ENCODE data around the gene APBA2.
"Not testable (repeated sequence)": the region's sequence is repeated elsewhere in the genome, so short reads cannot be mapped to it uniquely, and the experiment has no call there.

APBA2 gene

DNA sequence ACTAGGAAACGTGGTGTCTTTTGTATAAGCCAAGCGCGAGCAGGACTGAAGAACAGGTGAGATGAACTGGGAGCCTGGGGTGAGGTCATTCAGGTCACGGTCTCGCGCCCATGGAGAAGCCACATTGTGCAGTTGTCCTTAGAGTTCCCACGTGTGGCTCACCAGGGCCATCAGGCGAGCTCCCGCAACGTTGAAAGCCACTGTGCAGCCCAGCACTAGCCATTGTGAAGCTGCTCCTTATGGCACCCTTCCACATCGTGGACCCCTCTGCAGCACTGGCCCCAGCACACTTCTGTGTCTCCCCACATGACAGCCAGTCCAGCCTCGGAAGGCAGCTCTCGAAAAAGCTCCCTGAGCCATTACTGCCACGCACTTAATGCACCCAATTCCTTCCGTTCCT lies 7.6 kb upstream of the APBA2 start:
- no peak for DNase-seq (ENCODE audit: low read depth in 2 of 2)

- no peak for DNase-seq (ENCODE audit: low read depth in 2 of 2)
These were observed 6.2 kb upstream of the APBA2 start for GRCh38 chr15:28879551-28879950.

DNA sequence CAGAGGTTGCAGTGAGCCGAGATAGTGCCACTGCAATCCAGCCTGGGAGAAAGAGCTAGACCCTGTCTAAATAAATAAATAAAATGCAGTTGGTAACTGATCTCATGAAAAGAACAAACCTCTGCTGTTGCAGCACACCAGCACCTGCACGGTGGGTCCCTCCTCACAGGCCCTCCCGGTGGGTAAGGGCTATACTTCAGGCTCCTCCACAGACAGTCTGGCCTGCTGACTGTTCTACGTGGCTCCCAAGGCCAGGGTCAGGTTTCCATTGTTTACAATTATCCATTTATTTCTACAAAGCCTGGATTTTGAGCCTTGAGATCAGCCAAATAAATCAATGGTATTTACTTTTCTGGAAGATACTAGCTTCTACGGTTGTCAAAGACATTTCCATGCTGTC lies 5.1 kb upstream of the APBA2 start:
- DNase-seq (ENCODE audit: low read depth in 2 of 2) = no peak

GRCh38 chr15:28881170-28881569 lies 4.6 kb upstream of the APBA2 start:
- no peak for DNase-seq (ENCODE audit: low read depth in 2 of 2)

GRCh38 chr15:28881600-28881999 lies 4.2 kb upstream of the APBA2 start:
- no peak for DNase-seq (ENCODE audit: low read depth in 2 of 2)

GRCh38 chr15:28884151-28884940 lies 1.4 kb upstream of the APBA2 start:
- DNase-seq (ENCODE audit: low read depth in 2 of 2) = no peak

DNA sequence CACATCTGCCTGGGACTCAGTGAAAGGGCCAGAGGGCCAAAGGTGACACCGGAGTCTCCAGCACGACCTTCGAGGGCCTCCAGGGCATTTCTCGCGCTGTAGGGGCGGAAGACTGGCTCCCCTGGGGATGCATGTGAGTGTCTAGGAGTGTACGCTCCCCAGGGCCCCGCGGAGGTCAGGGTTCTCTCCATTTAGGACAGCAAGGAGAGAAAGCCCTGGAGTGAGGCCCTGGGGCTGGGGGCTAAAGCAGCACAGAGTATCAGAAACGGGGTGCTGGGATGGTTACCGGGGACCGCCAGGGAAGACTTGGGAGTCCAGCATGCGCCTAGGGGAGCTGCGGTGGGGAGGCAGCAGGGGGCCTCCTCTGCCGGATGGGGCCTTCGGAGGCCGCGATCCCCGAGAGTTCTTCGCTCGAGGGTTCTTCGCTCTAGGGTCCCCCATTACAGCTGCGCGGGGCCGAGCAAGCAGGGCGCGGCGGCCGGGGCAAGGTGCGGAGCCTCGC lies 595 bp upstream of the APBA2 start:
- DNase-seq (ENCODE audit: low read depth in 2 of 2) = no peak

DNA sequence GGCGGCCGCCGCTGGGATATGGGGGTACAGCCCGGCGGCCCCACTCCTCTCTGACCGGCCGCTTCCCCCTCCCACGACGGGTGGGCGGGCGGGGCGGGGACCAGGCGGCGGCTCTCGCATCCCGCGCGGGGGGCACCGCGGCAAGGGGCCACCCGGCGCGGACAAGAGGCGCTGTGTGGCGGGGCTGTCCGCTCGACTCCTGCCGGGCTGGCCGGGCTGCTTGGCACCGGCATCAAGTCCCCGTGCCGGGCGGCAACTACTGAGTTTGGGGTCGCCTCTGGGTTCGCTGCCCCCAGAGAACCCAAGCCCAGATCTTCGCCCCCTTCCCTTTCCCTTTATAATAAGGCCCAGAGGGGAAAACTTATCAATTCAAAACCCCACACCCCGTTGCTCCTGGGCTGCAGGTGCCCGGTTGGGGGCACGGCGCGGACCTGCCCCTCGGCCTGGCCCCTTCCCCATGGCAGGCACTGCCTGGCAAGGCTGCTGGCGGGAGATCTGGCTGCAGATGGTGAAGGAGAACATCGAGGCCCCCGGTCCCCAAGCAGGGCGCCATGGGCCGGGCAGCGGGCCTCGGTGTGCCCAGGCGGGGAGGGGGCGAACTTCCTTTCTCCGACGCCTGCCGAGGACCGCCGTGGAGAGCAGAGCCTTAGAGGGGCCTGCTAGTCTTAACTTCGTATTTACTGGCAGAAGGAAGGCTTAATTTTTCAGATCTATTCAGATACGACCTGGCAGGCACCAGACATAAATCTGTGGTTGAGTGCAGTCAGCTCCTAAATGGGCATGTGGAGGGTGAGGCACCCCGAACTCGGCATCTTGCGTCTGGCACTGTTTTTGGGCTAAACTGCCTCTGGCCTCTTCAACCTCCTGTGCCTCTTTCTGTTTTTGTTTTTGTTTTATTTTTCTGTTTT lies 911 bp downstream of the APBA2 start:
- no peak for DNase-seq (ENCODE audit: low read depth in 2 of 2)

- DNase-seq (ENCODE audit: low read depth in 2 of 2) = no peak
These were observed 1.8 kb downstream of the APBA2 start for GRCh38 chr15:28887339-28888174.

- no peak for DNase-seq (ENCODE audit: low read depth in 2 of 2)
These were observed 2.6 kb downstream of the APBA2 start for GRCh38 chr15:28888302-28888894.

DNA sequence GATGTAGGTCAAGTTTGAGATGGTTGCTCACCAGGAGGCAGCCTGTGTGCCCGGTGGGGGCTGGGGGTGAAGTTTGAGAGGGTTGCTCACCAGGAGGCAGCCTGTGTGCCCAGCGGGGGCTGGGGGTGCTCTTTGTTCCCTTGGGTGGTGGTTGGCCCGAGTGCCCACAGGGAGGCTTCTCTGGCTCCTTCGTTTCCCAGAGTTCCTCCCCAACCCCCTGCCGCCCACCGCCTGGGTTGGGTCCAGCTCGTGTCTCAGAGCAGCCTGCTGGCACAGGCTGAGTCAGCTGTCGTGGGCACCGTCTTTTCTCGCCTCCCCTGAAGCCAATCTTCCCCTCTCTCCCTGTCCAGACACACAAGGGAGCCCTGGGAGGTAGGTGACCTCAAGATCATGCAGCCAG lies 3.1 kb downstream of the APBA2 start:
- no peak for DNase-seq (ENCODE audit: low read depth in 2 of 2)

GRCh38 chr15:28889346-28889745 lies 3.6 kb downstream of the APBA2 start:
- no peak for DNase-seq (ENCODE audit: low read depth in 2 of 2)

- not testable (repeated sequence) for DNase-seq (ENCODE audit: low read depth in 2 of 2)
These were observed 4.1 kb downstream of the APBA2 start for GRCh38 chr15:28889871-28890270.

- not testable (repeated sequence) for DNase-seq (ENCODE audit: low read depth in 2 of 2)
These were observed 4.5 kb downstream of the APBA2 start for GRCh38 chr15:28890291-28890690.

- DNase-seq (ENCODE audit: low read depth in 2 of 2) = no peak
These were observed 5.1 kb downstream of the APBA2 start for GRCh38 chr15:28890711-28891495.

DNA sequence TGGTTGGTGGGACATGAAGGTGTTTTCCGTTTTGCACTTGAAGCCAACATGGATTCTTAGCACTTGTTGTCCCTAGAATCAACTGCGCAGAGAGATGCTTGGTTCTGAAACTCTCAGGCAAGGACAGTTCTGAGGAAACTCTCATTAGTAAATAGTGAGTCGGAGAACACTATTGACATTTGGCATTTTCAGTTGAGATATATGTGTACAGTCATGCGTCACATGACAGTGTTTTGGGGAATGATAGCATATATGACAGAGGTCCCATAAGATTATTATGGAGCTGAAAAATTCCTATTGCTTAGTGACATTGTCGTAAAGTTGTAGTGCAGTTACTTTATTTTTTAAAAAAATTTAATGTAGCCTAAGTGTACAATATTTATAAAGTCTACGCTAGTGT lies 5.8 kb downstream of the APBA2 start:
- DNase-seq (ENCODE audit: low read depth in 2 of 2) = no peak

GRCh38 chr15:28892789-28893610 lies 7.2 kb downstream of the APBA2 start:
- DNase-seq (ENCODE audit: low read depth in 2 of 2) = no peak

DNA sequence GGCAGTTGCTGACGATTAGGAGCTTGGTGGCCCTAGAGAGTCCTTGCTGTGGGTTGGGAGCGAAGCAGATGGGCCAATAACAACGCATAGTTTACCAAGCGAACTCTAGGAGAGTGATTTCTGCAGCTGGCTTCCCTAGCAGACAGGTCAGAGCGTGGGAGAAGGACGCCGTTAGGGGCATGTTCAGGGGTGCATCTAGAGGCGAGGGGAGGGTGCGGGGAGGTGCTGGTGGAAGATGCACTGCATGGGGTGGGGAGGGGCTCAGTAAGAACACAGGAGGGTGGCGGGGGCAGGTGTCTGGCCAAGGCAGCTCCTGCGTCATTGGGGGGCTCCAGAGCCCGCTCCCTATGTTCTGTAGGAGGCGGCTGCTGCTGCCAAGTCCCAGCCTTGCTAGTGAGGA lies 8.9 kb downstream of the APBA2 start:
- no peak for DNase-seq (ENCODE audit: low read depth in 2 of 2)

GRCh38 chr15:28895146-28895545 lies 9.4 kb downstream of the APBA2 start:
- DNase-seq (ENCODE audit: low read depth in 2 of 2) = no peak

DNA sequence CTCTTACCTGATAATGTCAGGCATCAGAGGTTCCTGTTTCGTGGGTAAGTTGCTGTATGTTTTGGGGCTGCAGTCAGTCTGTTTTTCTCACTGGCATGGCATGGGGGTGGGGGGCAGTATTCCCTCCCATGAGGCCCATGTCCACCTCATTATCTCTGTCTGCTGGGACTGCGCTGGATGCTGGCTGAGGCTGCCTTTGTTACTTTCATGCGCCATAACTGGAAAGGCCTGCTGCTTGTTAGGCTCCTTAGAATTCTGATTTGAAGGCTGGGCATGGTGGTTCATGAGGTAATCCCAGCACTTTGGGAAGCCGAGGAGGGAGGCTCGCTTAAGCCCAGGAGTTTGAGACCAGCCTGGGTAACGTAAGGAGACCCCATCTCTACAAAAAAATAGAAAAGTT lies 9.8 kb downstream of the APBA2 start:
- no peak for DNase-seq (ENCODE audit: low read depth in 2 of 2)

Data from stimulated activated CD8-positive, alpha-beta memory T cell treated with anti-CD3 and anti-CD28 coated beads, Interleukin-7, amount 100 ng/mL, for 4 hours (primary cell).